Body of pancreas (tissue), 4 donors: ENCODE results near the gene SPC25. TPM values are rescaled to one million over a fixed set of nuclear protein-coding genes. Genes with fewer than 3 reads are reported as not detected.
A peak's percentile ranks its signal among the peaks of the same experiment; 100 is the strongest.

ENCODE experiments used
- ATAC-seq: fragments of 150-250 bp; one replicate; pipeline ENCODE4 v1.9.1; 2016
- DNase-seq, 4 donors: peaks; one replicate each; pipeline ENCODE4 v3.0.0-alpha.2; 2019
- H3K27ac ChIP-seq, 4 donors: fragments of 200-600 bp; sonication (generic); 1 replicate in 3 of 4; 2 replicates in 1 of 4; pipeline versions ENCODE4 v1.5.1 to v1.6.1; 2016 to 2019; ENCODE audit warnings: mild to moderate bottlenecking in 1 of 4, mixed read lengths in 1 of 4, moderate library complexity in 1 of 4
- H3K27me3 ChIP-seq, 2 donors: fragments of 200-600 bp; sonication (generic); one replicate each; pipeline ENCODE4 v1.6.0; 2016; ENCODE audit warnings: mild to moderate bottlenecking in 1 of 2
- H3K36me3 ChIP-seq, 2 donors: fragments of 200-600 bp; sonication (generic); replicated peaks in 1 of 2; 2 replicates each; pipeline ENCODE4 v1.5.1; 2016; ENCODE audit warnings: low read depth in 2 of 2; ENCODE audit not compliant: insufficient read depth in 1 of 2
- H3K4me1 ChIP-seq: fragments of 200-600 bp; sonication (generic); one replicate; pipeline ENCODE4 v1.6.0; 2016
- H3K4me3 ChIP-seq, 2 donors: fragments of 200-600 bp; sonication (generic); 1 replicate in 1 of 2; 2 replicates in 1 of 2; pipeline ENCODE4 v1.5.1; 2016 to 2019
- H3K9me3 ChIP-seq, 3 donors: fragments of 200-600 bp; sonication (generic); 1 replicate in 2 of 3; 2 replicates in 1 of 3; pipeline ENCODE4 v1.5.1; 2016
- POLR2A ChIP-seq, 3 donors: fragments of 450-650 bp; IDR thresholded peaks; one replicate each; pipeline ENCODE4 v1.6.1; 2016; ENCODE audit warnings: antibody characterized with exemption in 3 of 3, mild to moderate bottlenecking in 2 of 3
- WGBS, 2 donors: methylation state at CpG; one replicate each; pipeline ENCODE4 v1.1.5; 2017; 5-methylcytosine and 5-hydroxymethylcytosine counted together
- intact Hi-C: fragments of 100-400 bp; cut with DNase I; formaldehyde crosslinking; loops from one replicate; pipeline ENCODE4 v1.15.1; 2023
- total RNA-seq, 2 donors: library from RNA; depleted of rRNA; stranded (reverse); fragments of >200 nt; gene quantifications; one replicate each; pipeline ENCODE4 v1.1.0, GENCODE V29; 2016
- TF ChIP-seq, protein P1 (sequence below), 7 experiments: fragments of 450-650 bp in 4 of 7; fragments of 200-600 bp in 3 of 7; sonication (generic) in 3 of 7; IDR thresholded peaks; one replicate each; pipeline ENCODE4 v1.5.1; 2016 to 2019; ENCODE audit warnings: antibody characterized with exemption in 7 of 7

SPC25 gene
- total RNA-seq, 2 donors from 2014 or later = not detected

DNA sequence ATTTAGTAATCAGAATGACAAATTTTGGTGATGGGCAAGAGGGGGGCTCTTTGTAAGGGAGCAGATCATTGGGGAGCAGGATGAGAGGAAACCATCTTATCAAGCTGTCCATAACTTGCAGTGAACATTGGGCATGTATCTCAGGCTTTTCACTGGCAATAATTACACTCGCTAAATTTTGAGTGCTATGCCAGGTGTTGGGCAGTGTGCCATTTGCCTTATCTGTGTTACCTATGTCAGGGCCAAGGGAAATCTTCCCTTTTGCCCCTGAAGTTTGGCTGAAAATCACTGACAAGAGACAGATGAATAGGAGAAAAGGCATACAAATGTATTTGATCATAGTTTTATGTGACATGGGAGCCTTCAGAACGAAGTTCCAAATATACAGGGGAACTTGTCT lies 48.8 kb downstream of the SPC25 start:
- no peak overlapping the region for H3K4me3 ChIP-seq
- intact Hi-C loops = no loop called here
- H3K27me3 ChIP-seq = no peaks in the 10 kb centered on the region
- peak overlapping the region in 2 of 4 donors; percentile 0 to 11 for H3K27ac ChIP-seq
- peaks cover 8% of the 10 kb centered on the region for H3K4me1 ChIP-seq
- no peak for TF ChIP-seq POLR2A (IDR thresholded peaks at IDR 0.05)
- TF ChIP-seq, protein P1, sequence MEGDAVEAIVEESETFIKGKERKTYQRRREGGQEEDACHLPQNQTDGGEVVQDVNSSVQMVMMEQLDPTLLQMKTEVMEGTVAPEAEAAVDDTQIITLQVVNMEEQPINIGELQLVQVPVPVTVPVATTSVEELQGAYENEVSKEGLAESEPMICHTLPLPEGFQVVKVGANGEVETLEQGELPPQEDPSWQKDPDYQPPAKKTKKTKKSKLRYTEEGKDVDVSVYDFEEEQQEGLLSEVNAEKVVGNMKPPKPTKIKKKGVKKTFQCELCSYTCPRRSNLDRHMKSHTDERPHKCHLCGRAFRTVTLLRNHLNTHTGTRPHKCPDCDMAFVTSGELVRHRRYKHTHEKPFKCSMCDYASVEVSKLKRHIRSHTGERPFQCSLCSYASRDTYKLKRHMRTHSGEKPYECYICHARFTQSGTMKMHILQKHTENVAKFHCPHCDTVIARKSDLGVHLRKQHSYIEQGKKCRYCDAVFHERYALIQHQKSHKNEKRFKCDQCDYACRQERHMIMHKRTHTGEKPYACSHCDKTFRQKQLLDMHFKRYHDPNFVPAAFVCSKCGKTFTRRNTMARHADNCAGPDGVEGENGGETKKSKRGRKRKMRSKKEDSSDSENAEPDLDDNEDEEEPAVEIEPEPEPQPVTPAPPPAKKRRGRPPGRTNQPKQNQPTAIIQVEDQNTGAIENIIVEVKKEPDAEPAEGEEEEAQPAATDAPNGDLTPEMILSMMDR (IDR thresholded peaks at IDR 0.05) = no peak
- no peaks in the 10 kb centered on the region for H3K9me3 ChIP-seq
- peaks cover 0 to 8% of the 10 kb centered on the region in 2 donors for H3K36me3 ChIP-seq
- 22 to 29% methylated on average over 2 of the region's 2 CpGs for WGBS, 2 donors
- DNase-seq = peak in 3 of 4 donors; percentile 18 to 64 (median 39)
- no peak for ATAC-seq

DNA sequence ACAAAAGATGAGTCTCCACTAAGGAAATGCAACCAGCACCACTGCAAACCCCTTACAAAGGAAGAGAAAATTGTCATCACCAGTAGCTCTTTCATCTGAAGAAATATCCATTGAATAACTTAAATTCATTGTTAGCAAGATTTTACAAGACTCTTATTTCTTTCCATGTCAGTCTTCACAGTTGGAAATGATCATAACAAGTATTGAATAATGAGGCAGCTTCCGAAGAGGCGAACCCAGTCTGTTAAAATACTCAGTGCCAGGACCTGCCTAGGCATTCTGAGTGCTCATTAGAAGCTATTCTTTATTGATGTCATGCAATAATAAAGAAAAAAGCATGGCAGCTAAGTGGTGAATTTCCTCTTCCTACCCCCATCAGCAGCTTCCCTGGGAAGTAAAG lies 54.3 kb downstream of the SPC25 start:
- no peaks in the 10 kb centered on the region for H3K27me3 ChIP-seq
- no peak overlapping the region for H3K4me3 ChIP-seq
- DNase-seq = no peak
- peaks cover 0 to 15% of the 10 kb centered on the region in 2 donors for H3K36me3 ChIP-seq
- intact Hi-C loops = no loop called here
- TF ChIP-seq, protein P1 (IDR thresholded peaks at IDR 0.05) = no peak
- ATAC-seq = no peak
- H3K27ac ChIP-seq = no peak overlapping the region
- H3K4me1 ChIP-seq = no peaks in the 10 kb centered on the region
- H3K9me3 ChIP-seq = no peaks in the 10 kb centered on the region
- 100% methylated on average over 2 of the region's 2 CpGs for WGBS, 2 donors

GRCh38 chr2:168831662-168832061 lies 58.6 kb downstream of the SPC25 start:
- intact Hi-C loops = no loop called here

GRCh38 chr2:168830958-168831357 lies 59.3 kb downstream of the SPC25 start:
- Histone ChIP-seq H3K4me1 (no peaks in the 10 kb centered on the region), H3K27ac (no peak overlapping the region), H3K36me3 (peaks cover 0 to 21% of the 10 kb centered on the region in 2 donors), H3K27me3 (no peaks in the 10 kb centered on the region), H3K4me3 (no peak overlapping the region), H3K9me3 (no peaks in the 10 kb centered on the region)
- DNase-seq (no peak), ATAC-seq (no peak)
- intact Hi-C loops = no loop called here
- TF ChIP-seq, protein P1 (IDR thresholded peaks at IDR 0.05) = no peak
- no peak for TF ChIP-seq POLR2A (IDR thresholded peaks at IDR 0.05)

More at GRCh38 chr2:168831662-168832061, 58.6 kb downstream of the SPC25 start:
- Histone ChIP-seq H3K27ac (no peak overlapping the region), H3K4me1 (no peaks in the 10 kb centered on the region), H3K9me3 (no peaks in the 10 kb centered on the region), H3K36me3 (peaks cover 0 to 23% of the 10 kb centered on the region in 2 donors), H3K27me3 (no peaks in the 10 kb centered on the region), H3K4me3 (no peak overlapping the region)
- TF ChIP-seq, protein P1 (IDR thresholded peaks at IDR 0.05) = no peak
- no peak for TF ChIP-seq POLR2A (IDR thresholded peaks at IDR 0.05)
- DNase-seq = no peak
- no peak for ATAC-seq

DNA sequence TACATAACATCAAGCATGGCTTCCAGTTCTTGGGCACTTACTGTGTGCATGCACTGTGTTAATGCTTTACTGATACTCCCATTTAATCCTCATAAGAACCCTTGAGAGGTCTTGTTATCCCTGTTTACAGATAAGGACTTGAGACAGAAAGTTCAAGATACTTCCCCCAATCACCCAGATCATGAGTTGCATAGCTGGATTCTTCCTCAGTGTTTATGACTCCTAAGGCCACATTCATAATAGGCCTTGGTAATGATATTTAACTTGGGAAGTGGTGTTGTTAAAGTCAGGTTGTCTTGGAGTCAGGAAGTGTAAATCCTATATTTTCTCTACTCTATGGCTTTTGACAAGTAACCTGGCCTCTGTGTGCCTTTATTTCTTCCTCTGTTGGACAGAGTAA lies 65.1 kb downstream of the SPC25 start:
- H3K27me3 ChIP-seq = no peaks in the 10 kb centered on the region
- DNase-seq = no peak

More for the DNA sequence above, 65.1 kb downstream of the SPC25 start:
- intact Hi-C loops = no loop called here
- TF ChIP-seq, protein P1 (IDR thresholded peaks at IDR 0.05) = no peak
- no peak for TF ChIP-seq POLR2A (IDR thresholded peaks at IDR 0.05)
- Histone ChIP-seq H3K4me1 (no peaks in the 10 kb centered on the region), H3K9me3 (no peaks in the 10 kb centered on the region), H3K36me3 (peaks cover 0 to 9% of the 10 kb centered on the region in 2 donors), H3K4me3 (no peak overlapping the region), H3K27ac (no peak overlapping the region)
- ATAC-seq = no peak
